B cell (primary cell): ENCODE data around the gene MUC22.

Experiments used
- EZH2 ChIP-seq: IDR thresholded peaks from 2 replicates; pipeline ENCODE4 v1.6.1; 2012; ENCODE audit warnings: borderline replicate concordance, low read depth, mild to moderate bottlenecking, moderate library complexity, low read length; ENCODE audit not compliant: insufficient read depth, poor library complexity, severe bottlenecking
- TF ChIP-seq, protein P1 (sequence below): fragments of 200-600 bp; IDR thresholded peaks from one replicate; pipeline ENCODE4 v1.8.0; 2022; ENCODE audit warnings: antibody characterized with exemption, mild to moderate bottlenecking

GRCh38 chr6:31042806-31043205 is 32.5 kb downstream of the MUC22 start:
- TF ChIP-seq, protein P1, sequence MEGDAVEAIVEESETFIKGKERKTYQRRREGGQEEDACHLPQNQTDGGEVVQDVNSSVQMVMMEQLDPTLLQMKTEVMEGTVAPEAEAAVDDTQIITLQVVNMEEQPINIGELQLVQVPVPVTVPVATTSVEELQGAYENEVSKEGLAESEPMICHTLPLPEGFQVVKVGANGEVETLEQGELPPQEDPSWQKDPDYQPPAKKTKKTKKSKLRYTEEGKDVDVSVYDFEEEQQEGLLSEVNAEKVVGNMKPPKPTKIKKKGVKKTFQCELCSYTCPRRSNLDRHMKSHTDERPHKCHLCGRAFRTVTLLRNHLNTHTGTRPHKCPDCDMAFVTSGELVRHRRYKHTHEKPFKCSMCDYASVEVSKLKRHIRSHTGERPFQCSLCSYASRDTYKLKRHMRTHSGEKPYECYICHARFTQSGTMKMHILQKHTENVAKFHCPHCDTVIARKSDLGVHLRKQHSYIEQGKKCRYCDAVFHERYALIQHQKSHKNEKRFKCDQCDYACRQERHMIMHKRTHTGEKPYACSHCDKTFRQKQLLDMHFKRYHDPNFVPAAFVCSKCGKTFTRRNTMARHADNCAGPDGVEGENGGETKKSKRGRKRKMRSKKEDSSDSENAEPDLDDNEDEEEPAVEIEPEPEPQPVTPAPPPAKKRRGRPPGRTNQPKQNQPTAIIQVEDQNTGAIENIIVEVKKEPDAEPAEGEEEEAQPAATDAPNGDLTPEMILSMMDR, result peak; percentile 39
- no peak for TF ChIP-seq EZH2
